ENCODE results near the gene DUOXA1.

The DUOXA1 gene

GRCh38 chr15:45113380-45113990 is 16.2 kb downstream of the DUOXA1 start:
- DNase-seq (ENCODE audit: low read depth), result no peak
- H3K4me3 ChIP-seq (ENCODE audit: low read depth, low read length), result no peak overlapping the region
- no peak for TF ChIP-seq CTCF (IDR thresholded peaks at IDR 0.05; ENCODE audit: control insufficient read depth, extremely low read depth, insufficient read depth)

GRCh38 chr15:45112591-45113379 is 16.9 kb downstream of the DUOXA1 start:
- DNase-seq (ENCODE audit: low read depth), result no peak
- no peak overlapping the region for H3K4me3 ChIP-seq (ENCODE audit: low read depth, low read length)
- TF ChIP-seq CTCF (IDR thresholded peaks at IDR 0.05; ENCODE audit: control insufficient read depth, extremely low read depth, insufficient read depth), result no peak

GRCh38 chr15:45112143-45112590 is 17.5 kb downstream of the DUOXA1 start:
- no peak overlapping the region for H3K4me3 ChIP-seq (ENCODE audit: low read depth, low read length)
- DNase-seq (ENCODE audit: low read depth), result no peak
- TF ChIP-seq CTCF (IDR thresholded peaks at IDR 0.05; ENCODE audit: control insufficient read depth, extremely low read depth, insufficient read depth), result no peak

GRCh38 chr15:45111390-45112142 is 18.1 kb downstream of the DUOXA1 start:
- no peak overlapping the region for H3K4me3 ChIP-seq (ENCODE audit: low read depth, low read length)
- no peak for TF ChIP-seq CTCF (IDR thresholded peaks at IDR 0.05; ENCODE audit: control insufficient read depth, extremely low read depth, insufficient read depth)
- DNase-seq (ENCODE audit: low read depth), result no peak

GRCh38 chr15:45110256-45110820 is 19.3 kb downstream of the DUOXA1 start:
- no peak overlapping the region for H3K4me3 ChIP-seq (ENCODE audit: low read depth, low read length)
- no peak for DNase-seq (ENCODE audit: low read depth)
- no peak for TF ChIP-seq CTCF (IDR thresholded peaks at IDR 0.05; ENCODE audit: control insufficient read depth, extremely low read depth, insufficient read depth)

- TF ChIP-seq CTCF (IDR thresholded peaks at IDR 0.05; ENCODE audit: control insufficient read depth, extremely low read depth, insufficient read depth), result no peak
- no peak overlapping the region for H3K4me3 ChIP-seq (ENCODE audit: low read depth, low read length)
- DNase-seq (ENCODE audit: low read depth), result no peak
These were observed 21.6 kb downstream of the DUOXA1 start for GRCh38 chr15:45107941-45108630.

Data from LNCaP clone FGC (cell line).